Cortex of kidney (tissue), 1 donor: ENCODE data around the gene PARG.
"Not testable (repeated sequence)": the region's sequence is repeated elsewhere in the genome, so short reads cannot be mapped to it uniquely, and the experiment has no call there.

Experiments
- DNase-seq: peaks from one replicate; lab custom pipeline; 2025; lab: John Stamatoyannopoulos, UW

The PARG gene

DNA sequence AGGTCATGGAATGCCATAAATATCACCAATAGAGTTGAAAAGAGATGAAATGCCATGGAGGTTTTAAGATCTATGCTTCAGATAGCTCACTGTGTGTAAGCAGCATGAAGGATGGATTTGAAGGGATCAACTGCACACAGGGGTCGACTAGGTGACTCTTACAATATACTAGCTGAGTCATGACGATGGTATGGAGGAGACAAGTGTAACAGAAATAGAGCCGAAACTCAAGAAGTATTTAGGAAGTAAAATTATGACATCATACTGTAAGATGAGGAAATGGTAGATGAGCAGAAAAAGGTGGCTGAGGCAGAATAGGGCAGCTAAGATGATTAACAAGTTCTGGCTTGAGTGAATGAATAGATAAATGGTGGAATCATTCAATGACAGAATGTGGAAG lies 38.0 kb downstream of the PARG start:
- not testable (repeated sequence) for DNase-seq

DNA sequence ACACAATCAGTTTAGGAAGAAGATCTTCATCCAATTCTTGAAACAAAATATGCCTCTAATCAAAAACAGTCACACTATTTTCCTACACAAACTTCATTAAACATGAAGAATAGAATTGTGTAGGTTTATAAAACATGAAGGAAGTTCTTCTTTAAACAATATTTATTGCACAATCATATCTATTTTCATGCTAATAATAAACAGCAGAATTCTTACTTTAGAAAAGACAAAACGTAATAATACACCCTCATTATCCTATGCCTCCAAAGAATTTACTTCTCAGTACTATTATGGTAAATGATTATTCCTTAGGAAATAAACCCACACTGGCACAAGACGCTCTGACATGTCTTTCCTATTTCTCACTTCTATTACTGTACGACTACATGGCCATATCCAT lies 41.4 kb downstream of the PARG start:
- not testable (repeated sequence) for DNase-seq

DNA sequence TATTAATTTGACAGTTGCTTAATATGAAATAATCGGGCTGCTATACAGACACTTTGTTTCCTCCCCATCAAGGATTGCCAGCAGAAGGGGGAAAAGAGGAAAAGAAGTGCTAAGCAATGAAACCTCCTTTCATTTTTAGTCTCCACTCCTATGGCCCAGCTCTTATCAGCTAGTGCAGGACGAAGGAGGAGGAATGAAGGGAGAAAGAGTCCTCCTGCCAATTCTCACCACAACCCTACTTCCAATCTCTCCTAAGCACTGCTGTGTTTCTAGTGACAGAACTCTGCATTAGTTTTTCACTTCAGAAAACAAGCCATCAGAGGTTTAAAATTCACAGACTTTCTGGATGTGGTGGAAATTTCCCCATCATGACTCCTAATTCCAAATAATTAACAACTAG lies 41.8 kb downstream of the PARG start:
- not testable (repeated sequence) for DNase-seq

DNA sequence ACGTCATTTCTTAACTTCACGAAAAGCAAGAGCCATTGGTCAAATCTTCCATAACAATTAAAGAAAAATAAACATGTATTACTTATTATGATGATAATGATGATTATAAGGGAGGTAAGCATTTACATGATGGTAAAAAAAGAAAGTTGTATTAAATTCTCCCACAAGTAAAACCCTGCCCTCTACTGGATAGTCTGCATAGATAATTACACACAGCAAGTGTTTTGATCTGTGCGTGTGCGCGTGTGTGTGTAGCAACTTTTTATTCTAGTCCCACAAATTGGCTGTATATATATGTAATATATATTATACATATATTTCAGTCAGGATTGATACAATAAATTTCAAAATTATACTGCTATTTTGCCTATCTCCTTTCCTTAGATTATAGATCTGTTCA lies 51.8 kb downstream of the PARG start:
- DNase-seq: not testable (repeated sequence)

DNA sequence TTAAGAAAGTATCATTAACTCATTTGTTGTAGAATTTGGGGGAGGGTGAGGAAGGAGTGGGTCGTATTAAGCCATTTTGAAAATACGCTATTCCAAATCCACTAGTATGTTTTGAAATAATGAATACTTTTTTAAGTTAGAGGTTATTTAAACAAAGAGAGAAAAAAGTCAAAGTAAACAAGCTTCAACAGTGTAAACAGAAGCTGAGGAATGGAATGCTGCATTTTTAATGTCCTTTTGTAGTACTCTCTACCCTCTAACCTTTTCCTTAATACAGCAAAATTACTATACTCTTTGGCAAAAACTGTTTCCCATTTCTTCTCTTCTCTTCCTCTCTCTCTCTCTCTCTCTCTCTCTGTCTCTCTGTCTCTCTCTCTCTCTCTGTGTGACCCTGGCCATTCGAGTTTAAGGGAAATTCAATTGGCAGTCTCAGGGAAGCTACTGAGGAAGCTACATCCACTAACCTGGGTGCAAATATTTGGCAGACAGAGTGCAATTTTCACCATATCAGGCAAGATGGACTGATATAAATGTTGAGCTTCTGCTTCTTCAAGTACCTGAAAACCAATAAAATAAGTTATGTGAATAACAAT lies 57.0 kb downstream of the PARG start:
- not testable (repeated sequence) for DNase-seq

DNA sequence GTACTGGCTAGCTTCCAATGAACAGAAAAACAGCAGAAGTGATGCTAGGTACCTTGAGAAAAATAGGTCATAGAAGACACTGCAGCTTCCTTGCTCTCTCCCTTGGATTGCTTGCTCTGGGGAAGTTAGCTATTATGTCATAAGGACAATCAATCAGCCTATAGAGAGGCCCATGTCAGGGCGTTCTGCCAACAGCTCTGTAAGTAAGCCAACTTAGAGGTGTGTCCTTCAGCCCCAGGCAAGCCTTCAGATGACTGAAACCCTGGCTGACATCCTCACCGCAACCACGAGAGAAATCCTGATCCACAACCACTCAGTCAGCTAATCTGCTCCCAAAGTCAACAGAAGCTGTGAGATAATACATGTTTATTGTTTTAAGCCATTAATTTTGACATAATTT lies 58.0 kb downstream of the PARG start:
- not testable (repeated sequence) for DNase-seq

DNA sequence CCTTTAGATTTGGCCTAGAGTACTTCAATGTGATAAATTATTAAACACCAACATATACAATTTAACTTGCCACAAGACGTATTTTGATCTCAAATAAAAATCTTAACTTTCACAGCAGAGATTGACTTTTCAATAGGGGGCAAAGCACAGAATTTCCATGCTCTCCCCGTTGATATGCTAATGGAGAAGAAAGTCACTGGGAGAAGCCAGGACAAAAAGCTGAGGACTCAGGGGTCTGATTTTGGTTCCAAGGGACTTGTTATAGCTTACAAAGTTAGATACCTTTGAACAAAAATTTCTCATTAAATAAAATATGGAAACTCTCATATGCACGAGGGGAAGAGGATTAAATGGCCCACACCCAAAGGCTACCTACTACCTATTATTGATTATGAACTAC lies 59.5 kb downstream of the PARG start:
- not testable (repeated sequence) for DNase-seq

DNA sequence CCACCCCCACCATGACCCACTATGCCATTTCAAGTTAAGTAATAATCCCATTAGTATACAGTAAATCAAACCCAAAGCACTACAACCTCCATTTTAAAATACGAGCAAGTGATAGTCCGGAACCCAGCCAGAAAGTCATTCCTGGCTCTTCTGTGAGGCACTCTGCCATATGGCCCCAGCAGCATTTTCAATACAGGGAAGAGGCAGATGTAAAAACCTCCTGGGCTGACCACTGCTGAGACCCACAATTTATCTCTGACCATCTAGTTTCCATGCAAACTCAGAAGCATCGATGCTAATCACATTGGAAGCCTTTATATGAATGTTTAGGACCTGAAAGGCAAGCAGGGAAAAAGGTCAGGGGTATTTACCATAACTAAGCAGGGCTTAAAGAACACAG lies 69.1 kb downstream of the PARG start:
- DNase-seq: not testable (repeated sequence)

DNA sequence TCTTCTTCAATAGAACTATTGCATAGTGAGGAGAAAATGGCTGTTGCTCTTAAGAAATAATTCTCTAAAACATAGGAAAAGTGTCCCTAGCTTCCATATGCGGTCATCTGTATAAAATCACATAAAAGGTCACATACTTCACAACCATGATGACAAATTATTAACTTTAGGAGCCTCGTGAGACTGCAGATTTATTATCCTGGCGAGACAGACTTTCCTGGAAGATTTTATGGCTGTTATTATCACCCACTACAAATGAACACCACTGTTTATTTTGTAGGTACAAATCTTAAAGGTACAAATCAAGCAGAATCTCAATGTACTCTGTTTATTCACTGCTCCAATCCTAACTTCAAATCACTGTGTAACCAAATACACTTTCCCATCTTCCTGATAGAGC lies 70.4 kb downstream of the PARG start:
- not testable (repeated sequence) for DNase-seq

DNA sequence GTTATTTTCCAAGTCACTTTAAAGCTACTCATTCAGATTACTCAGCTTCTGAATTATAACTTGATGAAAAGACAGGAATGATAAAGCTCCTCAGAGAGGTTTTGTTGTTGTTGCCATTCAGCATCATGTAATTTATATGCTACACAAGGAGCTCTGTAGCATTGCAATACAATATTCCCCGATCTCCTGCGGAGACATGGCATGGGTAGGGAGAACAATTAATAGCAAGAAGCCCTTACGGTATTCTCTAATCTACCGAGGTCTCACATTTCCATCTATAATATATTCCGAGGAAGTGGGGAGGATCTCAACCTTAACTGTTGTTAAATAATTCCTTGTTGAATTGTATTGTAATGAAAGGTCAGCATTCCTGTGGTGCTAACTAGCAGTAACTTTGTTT lies 81.9 kb downstream of the PARG start:
- not testable (repeated sequence) for DNase-seq

DNA sequence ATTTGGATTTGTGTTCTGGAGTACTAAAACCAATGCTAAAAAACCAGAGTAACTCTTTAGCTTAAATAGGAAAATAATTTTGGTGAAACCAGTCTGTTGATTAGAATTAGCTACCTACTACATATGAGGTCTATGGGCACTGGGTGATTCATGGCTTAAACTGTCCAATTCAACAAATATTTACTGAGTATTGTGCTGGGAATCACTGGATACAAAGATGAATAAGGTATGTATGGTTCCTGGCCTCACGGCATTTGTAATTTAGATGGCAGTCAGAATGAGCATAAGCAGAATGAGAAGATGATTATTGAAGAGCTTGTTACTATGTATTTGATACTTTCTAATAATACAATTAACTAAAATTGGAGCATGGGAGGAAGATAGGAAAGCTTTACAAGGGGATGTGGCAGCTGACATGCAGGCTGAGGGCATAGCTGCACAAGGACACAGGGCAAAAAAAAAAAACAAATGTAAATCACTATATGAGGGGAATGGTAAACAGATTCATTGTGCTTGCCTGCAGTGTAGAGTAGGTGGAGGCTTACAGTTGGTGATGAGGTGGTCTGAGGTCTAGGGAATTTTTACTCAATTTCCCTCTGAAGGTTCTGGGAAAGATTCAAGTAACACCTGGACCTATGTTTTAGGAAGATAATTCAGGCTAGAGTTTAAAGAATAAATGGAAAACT lies 83.0 kb downstream of the PARG start:
- DNase-seq: not testable (repeated sequence)

DNA sequence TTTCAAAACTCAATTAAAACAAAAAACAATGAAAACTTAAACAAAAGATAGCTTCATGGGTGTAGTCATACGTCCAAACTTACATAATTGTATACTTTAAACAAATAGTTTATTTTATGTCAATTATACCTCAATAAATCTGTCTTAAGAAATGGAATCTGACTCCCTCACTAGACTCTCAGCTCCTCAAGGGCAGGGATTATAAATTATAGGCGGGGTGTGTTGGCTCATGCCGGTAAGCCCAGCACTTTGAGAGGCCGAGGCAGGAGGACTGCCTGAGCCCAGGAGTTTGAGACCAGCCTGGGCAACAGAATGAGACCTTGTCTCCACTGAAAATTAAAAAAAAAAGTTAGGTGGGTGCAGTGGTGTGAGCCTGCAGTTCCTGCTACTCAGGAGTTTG lies 92.3 kb downstream of the PARG start:
- not testable (repeated sequence) for DNase-seq

DNA sequence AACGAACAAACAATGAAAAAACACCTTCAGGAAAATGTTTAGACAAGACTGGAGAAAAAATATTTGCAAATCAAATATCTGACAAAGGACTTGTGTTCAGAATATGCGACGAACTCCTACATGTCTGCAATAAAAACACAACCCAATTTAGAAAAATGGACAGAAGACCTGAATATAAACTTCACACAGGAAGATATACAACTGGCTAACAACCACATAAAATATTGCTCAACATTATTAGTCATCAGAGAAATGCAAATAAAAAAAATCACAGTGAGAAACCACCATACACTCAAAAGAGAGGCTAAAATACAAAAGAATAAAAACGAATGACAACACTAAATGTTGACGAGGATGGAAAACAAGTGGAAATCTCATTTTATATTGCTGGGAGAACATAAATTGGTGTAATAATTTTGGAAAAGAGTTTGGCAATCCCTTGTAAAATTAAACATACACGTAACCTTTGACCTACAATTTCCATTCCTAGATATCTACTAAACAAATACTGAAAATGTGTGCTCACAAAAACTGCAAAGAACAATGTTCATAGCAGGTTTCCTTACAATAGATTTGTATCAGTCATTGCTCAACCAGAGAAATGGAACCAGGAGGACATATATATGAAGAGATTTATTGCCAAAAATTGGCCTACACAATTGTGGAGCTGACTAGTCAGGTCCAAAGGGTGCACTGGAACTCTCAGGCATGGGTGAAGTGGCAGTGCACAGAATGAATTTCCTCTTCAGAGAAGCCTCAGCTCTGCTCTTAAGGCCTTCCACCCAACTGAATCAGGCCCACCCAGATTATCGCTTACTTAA lies 96.8 kb downstream of the PARG start:
- no peak for DNase-seq

DNA sequence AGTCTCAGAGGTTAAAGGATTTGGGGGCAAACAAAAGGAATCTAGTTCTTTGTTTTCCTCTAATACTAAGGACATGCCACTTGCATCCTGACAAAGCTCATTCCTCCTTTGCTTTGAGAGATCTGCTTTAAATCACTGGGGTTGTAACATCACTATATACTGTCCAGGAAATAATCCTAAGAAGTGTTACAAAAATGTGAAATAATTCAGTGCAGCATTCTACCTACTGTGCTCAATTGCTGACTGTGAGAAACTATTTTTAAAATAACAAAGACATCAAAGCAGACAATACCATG lies 99.5 kb downstream of the PARG start:
- DNase-seq: not testable (repeated sequence)

DNA sequence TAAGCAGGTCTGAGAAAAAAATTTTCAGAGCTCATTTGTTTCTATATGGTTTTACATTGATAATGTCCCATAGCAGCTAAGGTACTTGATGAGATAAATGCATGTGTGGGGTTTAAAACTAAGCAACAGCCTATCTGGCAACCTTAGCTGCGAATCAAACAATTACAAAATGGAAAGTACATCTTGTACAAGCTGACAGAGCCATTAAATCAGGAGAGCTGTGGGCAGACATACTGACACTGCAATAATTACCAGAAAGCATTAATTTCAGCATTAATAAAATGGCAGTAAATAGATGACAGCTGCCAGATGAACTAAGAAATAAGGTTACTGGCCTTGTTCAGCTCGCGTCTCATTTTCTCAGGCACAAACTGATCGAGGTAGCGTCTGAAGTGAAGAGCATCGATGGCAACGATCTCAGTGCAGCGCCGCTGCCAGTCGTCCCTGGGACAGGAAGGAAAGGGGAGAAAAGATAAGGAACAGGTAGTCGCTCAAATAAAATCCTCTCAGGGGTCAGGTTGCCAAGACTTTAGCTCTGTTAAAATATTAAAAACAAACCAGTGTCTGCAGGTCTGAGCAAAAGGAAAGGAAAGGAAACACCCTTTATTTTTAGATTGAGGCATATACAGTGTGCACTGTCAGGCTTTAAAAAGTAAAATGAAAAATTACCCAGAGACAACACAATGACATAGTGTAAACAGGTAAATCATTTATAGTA lies 100.1 kb downstream of the PARG start:
- DNase-seq: no peak

DNA sequence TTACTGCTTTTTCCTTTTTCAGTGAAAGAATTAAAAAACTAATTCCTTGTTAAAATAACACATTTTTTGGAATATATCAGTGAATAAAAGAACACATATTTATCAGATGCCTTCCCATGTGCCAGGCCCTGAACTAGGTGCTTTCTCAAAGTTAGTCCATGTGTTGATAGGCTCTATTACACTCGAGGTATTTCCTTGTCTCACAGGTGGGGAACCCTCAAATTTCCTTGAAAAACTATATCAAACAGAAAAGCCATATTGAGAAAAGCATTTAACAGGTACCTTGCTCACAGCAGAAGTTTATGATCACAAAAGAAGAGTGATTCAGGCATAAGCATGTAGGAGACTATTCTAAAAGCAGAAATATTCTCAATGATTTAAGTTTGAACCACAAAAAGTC lies 104.1 kb downstream of the PARG start:
- no peak for DNase-seq

DNA sequence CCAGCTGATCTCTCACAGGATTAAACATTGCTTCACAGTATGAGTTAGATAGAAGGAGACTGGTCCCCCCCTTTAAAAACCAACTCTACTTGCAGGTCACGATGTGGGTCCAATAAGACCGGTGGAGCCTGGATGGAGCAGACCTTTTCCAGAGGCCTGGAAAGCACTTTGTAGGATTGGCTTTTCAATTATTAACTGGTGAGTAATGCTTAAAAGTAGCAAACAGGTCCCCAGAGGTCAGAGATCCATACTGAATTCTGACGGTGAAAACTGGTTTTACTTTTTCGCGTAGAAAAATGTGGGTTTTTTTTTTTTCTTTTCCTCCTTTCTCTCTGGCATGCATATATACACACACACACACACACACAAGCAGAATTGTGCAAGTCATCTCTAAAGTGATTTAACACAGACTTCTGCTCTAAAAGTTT lies 104.8 kb downstream of the PARG start:
- DNase-seq: no peak

DNA sequence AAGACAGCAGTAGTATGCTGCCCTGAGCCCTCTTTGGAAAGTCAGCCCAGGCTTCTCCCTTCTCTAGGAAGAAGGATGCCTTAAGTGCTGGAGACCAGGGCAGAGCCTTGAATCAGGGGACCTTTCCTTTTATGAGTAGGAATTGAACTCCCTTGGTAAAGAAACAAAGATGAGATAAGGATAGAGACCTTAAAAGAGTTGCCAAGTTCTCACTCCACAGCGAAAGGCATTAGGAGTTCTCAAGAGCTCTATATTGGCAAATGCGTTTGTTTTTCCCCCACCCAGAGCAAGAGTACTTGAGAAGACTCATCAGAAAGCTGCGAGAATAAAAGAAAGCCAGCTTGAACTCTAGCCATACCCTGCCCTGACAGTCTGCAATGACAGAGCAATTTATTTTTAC lies 106.9 kb downstream of the PARG start:
- DNase-seq: no peak

DNA sequence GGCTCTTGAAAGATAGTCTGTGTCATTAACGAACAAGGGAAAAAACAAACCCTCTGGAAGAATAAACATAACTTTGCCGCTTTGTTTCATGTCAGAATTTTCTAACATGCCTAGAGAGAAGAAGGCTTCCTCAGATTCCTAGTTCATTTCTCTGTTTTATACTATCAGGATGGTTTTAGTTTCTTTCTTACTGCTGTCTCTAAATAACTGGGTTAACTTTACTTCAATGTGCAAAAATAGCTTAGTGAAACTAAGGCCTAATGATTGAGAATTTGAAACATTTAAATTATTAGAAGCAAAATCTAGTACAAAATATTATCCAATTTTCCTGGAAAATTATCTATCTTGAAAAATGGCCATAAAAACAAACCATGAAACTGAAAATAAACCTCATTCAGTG lies 107.6 kb downstream of the PARG start:
- DNase-seq: no peak

DNA sequence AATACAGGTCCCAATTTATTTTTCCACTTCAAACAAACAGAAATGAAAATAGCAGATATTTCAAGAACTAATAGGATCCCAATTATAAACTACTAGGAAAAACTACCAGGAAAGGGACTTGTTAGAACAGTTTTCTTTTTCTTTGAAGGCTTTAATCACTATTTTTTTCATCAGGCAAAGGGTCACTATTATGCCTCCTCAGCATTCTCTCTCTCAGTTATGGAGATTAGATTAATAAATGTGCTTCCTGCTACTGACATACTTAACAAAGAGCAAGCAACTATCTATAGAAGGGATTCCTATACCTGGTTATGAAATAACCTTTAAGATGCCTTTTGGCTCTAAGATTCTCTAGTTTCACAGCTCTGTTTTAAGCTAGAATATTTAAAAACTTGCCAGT lies 108.7 kb downstream of the PARG start:
- no peak for DNase-seq

DNA sequence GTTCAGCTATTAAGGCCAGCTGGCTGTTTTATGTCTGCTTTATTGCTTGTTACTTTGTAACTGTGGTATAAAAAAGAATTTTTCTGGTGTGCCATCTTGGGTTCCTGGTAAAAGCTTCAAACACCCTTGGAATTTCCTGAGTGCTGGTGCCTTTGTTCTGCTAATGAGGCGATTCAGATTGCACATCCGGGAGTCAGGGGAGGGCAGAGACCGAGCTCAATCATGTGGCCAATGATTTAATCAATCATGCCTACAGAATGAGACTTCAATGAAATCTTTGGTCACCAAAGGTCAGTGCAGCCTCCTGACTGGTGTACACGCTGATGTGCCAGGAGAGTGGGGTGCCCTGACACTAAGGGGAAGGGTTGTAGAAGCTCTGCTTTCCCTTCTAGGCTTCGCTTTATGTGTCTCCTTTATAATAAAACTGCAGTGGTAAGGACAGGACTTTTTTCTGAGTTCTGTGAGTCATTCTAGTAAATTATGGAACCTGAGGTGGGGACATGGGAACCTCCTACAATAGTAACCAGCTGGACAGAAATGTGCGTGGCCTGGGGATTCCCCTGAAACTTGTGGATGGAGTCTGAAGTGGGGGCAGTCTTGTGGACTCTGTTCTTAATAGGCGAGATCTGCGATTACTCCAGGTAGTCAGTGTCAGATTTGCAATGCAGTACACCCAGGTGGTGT lies 110.3 kb downstream of the PARG start:
- no peak for DNase-seq

DNA sequence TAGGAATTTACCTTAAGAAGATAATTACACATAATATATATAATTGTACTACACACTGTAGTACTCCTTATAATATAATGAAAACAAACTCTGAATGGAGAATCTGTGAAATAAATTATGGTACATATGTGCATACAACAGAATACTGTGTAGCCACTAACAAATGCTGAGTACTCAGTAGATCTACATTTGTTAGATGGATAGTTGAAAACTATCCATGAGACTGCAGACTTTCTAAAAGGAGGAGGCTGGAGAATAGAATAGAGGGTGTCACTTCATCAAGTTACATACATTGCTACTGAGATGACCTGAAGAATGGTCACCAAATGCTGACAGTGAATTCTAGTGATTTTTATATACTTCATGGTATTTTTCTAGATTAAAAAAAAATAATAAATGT lies 111.0 kb downstream of the PARG start:
- no peak for DNase-seq
